HuH-7 (cell line): ENCODE results near the gene P2RX3.

Experiments used
- DNase-seq: peaks from one replicate; pipeline ENCODE4 v3.0.0; 2011; ENCODE audit warnings: low spot score

P2RX3 gene

DNA sequence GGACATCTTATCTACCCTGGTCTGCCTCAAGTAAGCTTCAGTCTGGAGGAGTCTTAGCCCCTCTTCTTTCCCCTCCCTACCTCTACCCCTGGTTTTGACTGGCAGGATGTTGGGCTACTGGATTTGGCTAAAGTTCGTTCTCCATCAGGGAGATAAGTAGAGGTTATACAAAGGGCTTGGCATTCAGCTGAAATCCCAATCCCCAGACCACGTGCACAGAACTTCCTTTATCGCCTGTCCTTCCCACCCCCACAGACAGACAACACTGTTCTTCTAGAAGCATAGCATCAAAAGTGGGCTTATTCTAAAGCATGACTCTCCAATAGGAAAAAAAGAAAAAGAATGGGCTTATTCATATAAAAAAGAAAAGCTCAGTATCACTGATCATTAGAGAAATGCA, 35.0 kb downstream of the P2RX3 start:
- no peak for DNase-seq

DNA sequence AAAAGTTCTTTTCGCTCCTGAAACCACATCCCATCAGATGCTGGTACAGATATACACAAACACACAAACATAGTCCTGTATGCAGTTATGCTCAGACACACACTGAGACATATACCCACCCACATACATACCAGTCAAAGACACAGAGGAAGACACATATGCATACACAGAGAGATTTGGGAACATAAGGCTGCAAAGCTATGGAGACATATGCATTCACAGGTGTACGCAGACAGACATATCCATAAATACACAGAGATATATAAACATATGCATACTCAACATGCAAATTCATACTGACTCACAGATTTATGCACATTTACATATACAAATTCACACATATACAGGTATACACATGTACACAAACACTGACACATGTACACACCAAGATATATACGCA, 36.8 kb downstream of the P2RX3 start:
- no peak for DNase-seq

DNA sequence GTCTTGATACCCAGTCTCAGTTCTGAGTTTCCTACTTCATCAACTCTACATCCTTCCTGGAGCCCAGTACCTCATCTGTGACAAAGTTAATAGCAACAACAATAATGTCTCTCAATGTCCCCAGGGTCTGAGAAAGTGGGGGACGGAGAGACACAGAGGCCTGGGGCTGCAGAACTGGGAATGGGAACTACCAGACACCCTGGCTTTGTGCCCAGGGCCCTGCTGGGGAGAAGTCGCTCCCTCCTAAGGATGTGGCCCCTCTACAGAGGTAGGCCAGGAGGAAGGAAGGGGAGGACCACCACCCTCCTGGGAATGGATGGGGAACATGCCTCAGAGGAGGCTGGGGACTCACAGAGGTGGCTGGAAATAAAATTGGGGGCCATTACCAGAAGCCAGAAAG, 37.3 kb downstream of the P2RX3 start:
- DNase-seq: no peak

DNA sequence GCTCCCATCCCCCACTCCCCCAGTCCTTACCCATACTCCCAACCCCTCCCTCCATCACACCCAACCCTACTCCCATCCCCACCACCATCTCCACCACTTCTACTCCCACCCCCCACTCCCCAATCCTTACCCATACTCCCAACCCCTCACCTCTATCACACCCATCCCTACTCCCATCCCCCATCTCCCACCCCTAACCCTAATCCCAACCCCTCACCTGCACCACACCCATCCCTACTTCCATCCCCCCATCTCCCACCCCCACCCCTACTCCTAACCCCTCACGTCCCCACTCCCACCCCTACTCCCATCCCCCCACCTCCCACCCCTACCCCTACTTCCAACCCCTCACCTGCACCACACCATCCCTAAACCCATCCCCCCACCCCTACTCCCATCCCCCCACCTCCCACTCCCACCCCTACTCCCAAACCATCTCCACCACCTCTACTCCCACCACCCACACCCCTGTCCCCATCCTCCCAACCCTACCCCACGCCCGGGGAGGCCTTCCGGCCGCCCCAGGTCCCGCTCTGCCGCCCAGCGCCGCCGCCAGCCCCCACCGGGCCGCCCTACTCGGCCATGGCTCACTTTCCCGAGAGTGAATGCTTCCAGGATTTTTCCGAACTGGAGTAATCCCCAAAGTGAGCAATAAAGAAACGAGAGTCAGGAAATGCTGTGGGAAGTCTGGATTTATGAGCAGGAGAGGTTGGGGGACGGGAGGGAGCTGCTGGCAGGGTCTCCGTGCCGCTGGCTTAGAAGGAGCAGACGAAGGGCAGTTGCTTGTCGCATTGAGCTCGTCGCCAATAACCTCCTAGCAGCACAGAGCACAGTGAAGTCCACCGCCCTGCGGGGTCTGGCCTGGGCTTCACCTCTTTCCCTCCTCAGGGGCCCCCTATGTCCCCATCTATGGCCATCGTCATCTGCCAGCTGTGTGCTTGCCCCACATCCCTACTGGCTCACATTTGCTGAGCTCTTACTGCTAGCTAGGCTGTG, 38.2 kb downstream of the P2RX3 start:
- no peak for DNase-seq

DNA sequence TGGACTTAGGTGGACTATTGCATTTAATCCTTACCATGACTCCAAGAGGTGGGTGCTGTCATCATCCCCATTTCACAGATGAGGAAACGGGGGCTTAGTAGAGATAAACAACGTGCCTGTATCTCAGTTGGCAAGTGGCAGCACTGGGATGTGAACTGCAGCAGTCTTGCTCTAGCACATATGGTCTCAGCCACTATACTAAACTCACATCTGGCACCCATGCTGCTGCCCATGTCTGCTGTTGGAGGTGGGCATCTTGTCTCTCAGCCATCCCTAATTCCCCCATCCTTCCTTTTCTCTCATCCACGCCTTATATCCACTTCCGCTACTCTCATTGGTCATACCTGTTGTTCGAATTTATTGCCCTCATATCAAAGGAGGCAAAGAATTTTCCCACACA, 39.0 kb downstream of the P2RX3 start:
- no peak for DNase-seq

DNA sequence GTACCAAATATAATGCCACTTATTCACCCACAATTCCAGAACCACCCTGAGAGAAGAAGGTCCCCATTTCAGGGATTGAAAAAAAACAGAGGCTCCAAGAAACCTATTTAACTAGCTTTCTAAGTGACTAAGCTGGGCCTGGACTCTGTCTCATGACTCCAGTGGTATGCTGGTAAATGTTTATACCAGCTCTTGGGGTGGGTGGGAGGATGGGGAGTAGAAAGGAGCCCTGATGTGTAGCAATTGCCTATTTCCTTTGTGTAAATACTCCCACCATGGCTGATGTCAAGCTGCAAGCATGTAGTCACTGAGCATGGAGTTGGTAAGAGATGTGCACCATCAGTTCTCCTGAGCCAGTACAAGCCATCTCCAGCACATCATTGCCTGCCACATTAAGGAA, 40.0 kb downstream of the P2RX3 start:
- no peak for DNase-seq

DNA sequence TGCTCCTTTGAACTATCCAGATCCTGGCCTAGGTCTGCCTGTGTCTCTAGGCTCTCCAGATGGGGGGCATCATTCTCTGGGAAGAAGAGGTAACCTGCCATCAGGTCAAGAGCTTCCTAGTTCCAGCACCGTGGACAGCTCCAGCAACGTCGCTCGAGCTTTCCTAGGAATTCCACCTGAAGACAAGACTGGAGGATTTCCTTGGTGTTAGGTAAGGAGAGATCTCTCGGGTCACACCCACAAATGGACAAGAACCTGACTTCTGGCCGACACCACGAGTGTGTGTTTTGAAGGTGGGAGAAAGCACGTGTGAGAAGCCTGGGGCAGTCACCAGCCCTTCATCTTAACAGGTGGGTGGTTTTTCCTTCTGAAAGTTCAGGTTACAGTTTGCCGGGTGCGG, 41.6 kb downstream of the P2RX3 start:
- DNase-seq: peak; percentile 26

DNA sequence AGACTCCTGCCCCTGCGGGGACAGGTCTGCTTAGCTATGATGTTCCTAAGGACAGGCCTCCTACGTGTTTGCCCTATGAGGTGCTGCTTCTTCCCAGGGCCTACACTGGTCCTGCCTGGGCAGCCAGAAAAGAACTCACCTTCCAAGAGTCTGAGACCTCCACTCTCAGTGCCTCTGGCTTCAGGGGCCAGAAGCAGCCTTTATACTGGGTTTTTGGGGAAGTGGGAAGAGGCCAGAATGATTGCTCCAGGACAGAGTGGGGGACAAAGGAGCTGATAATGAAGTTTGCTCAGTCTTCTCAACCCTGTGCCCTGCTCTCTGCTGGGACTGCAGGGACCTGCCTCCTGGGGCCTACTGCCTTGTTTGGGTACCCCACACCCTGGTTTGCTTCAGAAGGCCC, 42.8 kb downstream of the P2RX3 start, which contains the start of gene PRG3:
TSS of gene PRG3 (minus strand) at position 176 of the 400 bp plus-strand sequence. CDS start 442 bp downstream, outside the sequence.
- no peak for DNase-seq

DNA sequence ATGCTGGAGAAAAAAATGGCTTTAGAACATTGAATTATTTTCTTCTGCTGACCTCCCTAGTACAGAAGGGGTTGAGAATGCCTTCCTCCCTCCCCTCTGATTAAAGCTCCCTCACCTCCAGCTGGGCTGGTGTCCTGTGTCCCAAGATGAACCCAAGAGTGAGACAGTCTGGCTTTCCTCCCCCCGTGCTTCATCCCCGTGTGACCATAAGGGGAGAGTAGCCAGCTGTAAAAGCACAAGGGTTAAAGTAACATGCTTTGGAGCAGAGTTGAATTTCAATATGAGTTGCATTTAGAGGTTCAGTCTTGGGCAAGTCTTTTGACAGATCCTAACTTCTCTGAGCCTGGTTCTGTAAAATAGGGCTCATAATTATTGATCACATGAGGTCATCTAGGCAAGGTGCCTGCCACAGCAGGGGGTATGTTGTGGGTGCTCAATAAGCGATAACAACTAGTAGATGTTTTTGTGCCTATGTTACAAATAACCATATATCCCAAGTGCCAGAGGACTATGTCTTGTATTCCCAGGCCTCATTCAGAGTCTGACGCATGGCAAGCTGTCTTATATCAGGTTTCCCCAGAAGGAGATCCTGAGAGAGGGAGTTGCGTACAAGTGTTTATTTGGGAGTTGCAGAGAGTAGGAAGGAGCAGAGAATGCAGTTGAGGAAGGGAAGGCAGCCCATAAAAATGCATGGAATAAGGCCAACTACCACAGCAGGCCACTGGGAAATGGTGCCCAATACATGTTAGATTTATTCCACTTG, 48.2 kb downstream of the P2RX3 start:
- DNase-seq: no peak

DNA sequence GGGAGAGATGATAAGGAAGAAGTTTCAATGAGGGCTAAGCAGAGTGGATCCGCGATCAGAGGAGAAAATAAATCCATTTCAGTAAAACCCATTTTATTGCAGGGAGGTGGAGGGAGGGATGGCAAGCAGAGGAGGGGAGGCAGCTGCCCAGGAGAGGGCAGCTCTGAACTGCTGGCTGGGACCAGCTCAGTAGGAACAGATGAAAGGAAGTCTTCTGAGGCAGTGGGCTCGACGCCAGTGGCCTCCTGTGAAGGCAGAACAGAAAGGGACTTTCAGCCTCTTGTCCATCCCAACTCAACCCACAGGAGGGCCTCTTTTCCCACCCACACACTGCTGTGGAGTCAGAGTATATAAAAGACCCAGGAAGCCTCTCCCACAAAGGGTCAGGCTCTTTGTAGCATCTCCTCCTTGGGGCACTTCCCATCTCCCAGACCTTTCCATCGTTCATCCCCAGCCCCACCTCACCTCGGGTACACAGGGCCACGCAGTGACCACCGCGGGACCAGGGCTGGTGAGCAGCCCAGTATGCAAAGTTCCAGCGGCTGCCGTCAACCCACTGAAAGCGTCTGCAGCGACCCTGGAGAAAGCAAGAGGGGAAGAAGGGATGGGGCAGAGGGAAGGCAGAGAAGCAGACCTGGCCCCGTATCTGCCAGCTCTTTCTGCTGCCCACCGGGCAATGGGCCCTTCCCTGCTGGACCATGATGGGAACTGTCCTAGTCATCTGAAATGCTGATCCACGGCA, 49.3 kb downstream of the P2RX3 start:
- no peak for DNase-seq

DNA sequence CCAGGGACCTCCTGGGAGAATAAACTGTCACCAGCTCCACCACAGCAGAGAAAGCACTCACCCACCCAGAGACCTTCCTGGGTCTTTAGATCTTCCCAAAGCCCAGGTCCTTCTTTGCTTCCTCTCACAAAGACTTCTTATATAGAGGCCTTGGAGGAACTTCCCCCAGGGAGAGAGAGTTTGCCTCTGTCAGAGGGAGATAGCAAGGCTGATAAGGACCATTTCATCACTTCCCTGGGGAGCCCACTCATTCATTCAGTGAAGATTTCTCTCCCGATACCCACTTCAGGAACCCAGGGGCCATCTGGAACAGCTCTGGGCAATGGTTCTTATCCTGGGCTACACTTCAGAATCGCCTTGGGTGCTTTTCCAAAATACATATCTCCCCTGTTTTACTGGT, 52.4 kb downstream of the P2RX3 start, which contains the start of gene PRG2:
TSS of gene PRG2 (minus strand) at position 116 of the 400 bp plus-strand sequence. CDS start 706 bp downstream, outside the sequence.
- DNase-seq: no peak

DNA sequence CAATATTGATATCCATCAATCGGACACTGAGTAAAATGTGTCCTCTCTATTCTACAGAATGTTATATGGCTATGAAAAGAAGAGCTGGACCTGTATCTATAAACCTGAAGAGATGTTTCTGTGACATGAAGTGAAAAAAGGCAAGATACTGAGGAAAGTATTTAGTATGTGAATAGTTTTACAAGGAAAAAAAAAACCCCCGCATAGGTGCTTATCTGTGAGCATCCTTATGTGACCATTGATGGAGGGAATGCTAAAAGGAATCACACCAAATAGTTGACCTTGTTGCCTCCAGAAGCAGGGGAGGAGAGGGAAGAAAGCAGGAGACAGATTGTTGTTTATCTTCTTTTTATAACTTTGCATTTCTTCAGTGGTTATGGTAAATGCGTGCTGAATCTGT, 53.0 kb downstream of the P2RX3 start:
- no peak for DNase-seq

DNA sequence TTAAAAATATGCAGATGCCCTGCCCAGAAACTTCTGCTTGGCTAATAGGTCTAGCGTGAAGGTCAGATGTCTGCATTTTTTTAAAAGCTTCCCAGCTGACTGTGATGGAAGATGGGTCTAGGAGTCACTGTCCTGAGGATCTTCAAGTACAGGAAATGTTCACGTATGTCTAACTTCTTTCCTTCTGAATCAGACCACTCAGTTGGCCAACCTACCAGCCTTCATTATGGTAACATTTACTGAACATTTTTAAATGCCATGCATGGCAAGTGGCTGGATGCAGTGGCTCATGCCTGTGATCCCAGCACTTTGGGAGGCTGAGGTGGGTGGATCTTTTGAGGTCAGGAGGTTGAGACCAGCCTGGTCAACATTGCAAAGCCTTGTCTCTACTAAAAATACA, 53.4 kb downstream of the P2RX3 start:
- no peak for DNase-seq

DNA sequence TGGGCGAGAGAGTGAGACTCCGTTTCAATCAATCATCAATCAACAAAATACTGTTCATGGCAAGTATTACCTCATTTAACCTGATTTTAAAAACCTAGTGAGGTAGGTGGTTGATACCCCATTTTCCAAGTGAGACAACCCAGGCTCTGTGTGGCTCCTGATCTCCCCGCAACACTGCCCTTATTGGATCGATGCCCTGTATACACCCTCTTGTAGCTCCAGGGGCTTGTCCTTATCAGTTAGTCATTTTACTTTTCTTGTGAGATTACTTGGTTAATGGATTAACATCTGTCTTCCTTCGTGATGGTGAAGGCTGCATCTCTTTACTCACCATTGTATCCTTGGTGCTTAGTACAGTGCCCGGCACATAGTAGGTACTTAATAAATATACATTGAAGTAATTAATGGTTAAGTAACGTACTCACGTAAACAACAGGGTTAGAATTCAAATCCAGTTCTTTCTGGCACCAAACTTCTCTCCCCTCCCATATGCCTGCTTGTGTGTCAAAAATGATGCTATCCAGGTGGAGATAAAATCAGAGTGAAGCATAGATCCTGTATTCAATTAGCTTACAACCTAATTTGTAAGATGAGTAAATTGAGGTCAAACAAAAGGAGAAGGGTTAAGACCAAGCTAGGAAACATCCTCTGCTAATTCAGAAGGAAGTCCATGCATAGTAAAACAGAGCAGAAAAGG, 54.1 kb downstream of the P2RX3 start:
- DNase-seq: no peak

DNA sequence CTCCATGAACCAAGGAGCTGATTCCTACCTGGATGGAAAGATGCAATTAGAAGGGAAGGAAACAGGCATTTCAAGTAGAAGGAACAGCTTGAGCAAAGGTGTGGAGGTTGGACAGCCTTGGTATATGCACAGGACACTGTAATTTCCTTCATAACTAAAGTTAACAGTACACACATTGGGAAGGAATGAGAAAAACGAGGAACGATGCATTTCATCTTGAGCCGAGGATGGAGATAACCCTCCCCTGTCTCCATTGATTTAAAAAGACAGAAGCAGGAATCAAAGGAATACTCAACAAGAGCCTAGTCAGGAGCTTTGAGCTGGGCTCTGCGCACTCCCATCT, 54.6 kb downstream of the P2RX3 start:
- DNase-seq: no peak

DNA sequence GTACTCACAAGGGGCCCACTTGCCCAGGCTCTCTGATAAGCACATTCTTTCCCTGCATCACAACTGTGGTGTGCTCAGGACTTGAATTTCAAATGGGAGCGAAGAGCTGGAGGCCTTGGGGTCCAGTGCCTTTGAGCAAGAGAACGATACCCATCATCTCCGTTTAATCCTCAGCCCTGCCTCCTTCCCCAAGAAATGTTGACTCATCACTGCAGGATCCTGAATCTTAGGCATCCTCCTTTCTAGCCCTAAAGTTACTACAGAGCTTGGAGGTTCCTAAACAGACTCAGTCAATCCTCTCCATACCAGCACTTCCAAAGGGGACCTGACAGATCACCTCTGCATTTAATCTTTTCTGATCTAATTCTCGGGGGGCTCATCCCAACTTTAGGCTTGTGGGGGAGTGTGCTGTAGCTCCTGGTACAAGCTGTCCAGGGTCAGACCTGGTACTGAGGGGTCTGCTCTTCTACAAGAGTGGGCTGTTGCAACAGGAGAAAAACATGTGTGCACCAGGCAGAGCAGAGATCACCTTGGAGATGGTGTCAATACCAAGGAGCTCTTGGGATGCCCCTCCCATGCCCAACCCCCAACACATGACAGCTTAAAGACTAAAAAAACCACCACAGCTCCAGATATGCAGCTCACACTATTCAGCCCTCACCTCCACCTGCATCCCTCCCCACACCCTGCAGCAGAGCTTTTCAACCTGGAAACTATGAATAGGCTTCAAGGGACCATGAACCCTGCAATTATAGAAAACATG, 56.2 kb downstream of the P2RX3 start:
- no peak for DNase-seq

DNA sequence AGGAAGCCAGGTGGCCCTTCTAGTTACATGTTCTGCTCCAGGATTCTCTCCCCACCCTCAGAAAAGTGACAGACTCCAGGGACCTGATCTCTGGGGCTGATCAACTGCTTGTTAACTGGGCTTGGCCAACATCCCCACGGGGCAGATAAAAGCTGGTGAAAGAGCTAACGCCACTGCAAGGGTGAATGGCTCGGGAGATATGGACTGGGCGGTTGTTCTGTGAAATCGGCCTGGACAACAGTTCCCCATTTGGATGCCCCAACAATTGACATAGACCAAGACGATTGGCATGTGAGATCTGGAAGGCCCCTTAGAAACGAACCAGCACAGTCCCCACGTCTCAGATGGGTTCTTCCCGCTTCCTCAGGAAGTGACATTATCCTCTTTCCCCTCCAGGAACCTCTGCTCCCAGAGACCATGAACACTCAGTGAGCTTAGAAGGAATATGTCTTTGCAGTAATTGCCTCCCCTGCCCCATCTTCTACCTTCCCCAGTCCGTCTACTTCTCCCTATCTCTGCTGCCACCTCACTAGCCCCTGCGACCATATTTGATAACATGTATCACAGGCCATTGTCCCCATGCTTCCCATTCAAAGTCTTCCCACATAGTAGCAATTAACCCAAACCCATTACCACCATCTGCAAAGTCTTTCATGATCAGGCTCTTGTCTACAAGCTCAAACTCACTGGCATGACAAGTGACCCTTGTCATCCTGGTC, 57.9 kb downstream of the P2RX3 start:
- DNase-seq: no peak

DNA sequence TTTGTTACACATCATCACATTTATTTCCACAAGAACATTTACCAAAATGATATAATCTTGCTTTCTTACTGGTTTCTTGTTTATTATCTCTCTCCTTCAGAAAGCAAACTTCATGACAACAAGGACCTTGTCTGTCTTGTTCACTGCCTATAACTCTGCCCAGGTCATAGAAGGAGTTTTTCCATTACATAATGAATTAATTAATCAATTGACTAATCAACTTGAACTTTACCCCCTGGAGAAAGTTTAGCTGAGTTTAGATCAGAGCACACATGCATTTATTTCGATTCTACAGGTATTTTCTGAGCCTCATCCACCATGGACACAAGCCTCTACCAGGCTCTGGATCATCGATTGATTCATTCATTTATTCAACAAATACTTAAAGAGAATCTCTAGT, 58.6 kb downstream of the P2RX3 start:
- DNase-seq: no peak

DNA sequence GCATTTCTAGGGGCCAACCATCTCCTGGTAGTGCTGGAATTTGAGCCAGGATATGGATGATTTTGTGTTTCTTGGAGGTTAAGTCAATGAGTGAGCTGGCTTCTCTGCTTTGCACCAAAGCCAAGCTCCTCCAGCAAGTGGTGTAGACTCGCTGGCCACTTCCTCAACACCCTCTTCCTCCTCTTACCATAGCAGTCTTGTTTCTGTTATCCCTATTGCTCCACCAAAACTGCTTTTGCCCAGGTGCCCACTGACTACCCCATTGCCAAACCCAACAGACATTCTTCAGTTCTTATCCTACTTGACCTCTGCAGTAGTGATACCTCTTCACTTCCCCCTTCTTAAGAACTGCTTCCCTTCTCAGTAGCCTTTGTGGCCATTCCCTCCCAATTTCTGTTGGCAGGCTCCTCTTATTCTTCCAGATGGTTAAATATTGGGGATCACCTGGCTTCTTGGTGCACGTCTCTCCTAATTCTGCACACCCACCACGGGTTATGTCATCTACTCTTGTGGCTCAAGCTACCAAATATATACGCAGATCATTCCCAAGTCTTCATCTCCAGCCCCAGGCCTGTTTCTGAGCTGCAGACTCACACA, 59.3 kb downstream of the P2RX3 start:
- no peak for DNase-seq

DNA sequence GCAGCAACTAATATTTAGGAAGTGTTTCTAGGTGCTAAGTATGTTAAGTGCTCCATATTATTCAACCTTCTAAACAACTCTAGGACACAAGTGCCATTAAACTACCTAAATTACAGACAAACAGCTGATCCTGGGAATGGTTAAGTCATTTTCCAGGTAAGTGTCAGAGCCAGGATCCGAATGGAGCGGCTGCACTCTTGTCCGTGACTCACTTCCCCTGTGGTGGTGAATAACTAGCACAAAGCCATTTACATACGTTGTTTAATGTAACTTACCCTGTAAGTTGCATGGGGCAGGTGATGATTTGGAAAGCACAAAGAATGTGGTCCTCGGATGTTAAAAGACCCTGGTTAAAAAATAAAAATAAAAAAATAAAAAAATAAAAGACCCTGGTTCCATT, 61.1 kb downstream of the P2RX3 start:
- DNase-seq: no peak
